HG03558 (cell line): ENCODE measurements around the gene B4GAT1.
"Not testable (repeated sequence)": the region's sequence is repeated elsewhere in the genome, so short reads cannot be mapped to it uniquely, and the experiment has no call there.

ENCODE experiments used
- ATAC-seq: cut with Tn5 transposase; IDR thresholded peaks from one replicate; pipeline ENCODE4 v1.9.1; 2021; ENCODE audit warnings: moderate number of reproducible peaks; ENCODE audit not compliant: unreplicated experiment; ENCODE audit errors: extremely low read depth

Gene B4GAT1

GRCh38 chr11:66312549-66313320 lies 34.7 kb downstream of the B4GAT1 start:
- peak; percentile 37 for ATAC-seq

DNA sequence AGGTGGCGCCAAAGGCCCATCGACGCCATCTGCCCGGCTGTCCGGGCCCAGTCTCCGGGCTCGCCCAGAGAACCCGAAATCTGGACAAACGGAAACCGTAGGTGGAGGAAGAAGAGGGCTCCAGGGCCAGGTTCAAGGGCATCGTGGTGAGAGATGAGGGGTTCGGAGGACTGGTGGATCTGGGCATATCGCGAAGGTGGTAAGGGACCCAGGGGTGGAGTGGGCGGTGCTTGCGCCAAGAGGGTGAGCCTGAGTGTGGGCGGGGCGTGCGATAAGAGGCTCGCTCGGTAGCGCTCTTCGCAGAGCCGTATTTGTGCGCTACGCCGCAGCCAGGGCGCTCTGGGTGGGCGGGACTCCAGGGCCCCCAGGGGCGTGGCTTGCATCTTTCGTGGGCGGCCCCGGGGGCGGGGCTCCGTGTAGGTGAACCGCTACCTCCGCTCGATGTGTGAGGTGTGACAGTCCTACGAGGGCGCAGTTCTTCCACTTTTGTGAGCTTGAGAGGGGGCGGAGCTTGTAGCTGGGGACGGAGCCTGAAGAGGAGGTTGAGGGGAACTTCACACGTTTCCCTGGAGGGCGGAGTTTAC lies 35.4 kb downstream of the B4GAT1 start:
- peak; percentile 35 for ATAC-seq

GRCh38 chr11:66311470-66311964 lies 35.9 kb downstream of the B4GAT1 start:
- ATAC-seq = no peak

- not testable (repeated sequence) for ATAC-seq
Measured at GRCh38 chr11:66310803-66311440, 36.5 kb downstream of the B4GAT1 start.

DNA sequence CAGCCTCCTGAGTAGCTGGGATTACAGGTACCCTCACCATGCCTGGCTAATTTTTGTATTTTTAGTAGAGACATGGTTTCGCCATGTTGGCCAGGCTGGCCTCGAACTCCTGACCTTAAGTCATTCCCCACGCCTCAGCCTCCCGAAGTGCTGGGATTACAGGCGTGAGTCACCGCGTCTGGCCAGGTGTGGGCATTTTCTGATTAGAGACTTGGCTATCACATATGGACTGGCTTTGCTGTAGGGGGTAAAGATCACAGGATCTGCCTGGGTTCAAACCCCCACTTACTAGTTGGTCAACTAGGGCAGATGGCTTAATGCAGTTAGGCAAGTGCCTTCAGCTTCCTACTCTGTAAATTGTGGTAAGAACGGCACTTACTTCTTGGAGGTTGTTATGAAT lies 37.1 kb downstream of the B4GAT1 start:
- ATAC-seq = no peak

GRCh38 chr11:66309475-66309874 lies 38.0 kb downstream of the B4GAT1 start:
- ATAC-seq = no peak

- ATAC-seq = no peak
Measured at GRCh38 chr11:66302656-66303055, 44.8 kb downstream of the B4GAT1 start.

DNA sequence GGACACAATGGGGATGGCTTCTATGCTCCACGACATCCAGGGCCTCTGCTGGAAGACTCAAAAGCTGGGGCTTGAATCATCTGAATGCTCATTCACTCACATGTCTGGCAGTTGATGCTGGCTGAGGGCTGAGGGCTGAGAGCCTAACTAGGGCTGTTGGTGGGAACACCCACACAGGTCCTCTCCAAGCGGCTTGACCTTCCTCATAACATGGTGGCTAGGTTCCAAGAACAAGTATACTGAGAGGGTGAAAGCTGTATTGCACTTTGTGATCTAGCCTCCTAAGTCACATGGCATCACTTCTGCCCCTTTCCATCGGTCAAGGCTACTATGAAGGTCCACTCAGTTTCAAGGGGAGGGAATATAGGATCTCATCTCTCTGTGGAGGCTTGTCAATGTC lies 48.2 kb downstream of the B4GAT1 start:
- no peak for ATAC-seq

DNA sequence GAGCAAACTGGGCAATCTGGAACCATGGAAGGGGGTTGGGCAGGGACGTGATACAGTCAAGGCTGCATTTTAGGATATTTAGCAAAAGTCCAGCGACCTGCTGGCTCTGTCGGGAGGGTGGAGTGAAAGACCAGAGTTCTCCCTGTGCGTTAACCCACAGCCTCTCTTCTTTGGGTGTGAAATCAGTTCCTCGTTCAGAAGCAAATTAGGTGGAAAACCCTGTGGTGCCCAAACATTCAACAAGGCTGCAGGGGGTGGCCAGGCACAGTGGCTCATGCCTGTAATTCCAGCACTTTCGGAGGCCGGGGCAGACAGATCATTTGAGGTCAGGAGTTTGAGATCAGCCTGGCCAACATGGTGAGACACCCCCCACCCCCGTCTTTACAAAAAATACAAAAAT lies 49.8 kb downstream of the B4GAT1 start:
- no peak for ATAC-seq
